IPS-NIHi11 (cell line): Measurements from ENCODE around the gene ST3GAL4.
A peak's percentile ranks its signal among the peaks of the same experiment; 100 is the strongest.

ENCODE experiments used
- DNase-seq: peaks from one replicate; pipeline ENCODE4 v3.0.0; 2012; ENCODE audit warnings: mixed read lengths, low spot score

The ST3GAL4 gene

DNA sequence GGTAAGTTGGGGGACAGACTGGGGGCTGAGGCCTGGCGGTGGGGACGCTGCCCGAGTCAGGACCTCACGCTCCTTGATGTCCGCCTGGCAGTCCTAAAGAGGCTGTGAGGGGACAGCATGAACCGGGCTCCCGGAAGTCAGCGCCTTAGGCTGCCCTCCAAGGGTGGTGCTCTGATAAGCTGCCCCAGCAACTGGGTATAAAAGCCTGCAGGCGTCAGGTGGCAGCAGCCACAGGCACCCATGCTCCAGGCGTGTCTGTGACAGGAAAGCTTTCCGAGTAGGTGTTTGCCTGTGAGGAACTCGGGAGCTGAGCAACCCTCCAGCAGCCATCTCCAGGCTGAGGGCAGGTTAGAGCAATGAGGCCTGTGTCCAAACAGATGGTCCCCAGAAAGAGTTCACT lies 53.0 kb downstream of the ST3GAL4 start:
- DNase-seq: no peak

DNA sequence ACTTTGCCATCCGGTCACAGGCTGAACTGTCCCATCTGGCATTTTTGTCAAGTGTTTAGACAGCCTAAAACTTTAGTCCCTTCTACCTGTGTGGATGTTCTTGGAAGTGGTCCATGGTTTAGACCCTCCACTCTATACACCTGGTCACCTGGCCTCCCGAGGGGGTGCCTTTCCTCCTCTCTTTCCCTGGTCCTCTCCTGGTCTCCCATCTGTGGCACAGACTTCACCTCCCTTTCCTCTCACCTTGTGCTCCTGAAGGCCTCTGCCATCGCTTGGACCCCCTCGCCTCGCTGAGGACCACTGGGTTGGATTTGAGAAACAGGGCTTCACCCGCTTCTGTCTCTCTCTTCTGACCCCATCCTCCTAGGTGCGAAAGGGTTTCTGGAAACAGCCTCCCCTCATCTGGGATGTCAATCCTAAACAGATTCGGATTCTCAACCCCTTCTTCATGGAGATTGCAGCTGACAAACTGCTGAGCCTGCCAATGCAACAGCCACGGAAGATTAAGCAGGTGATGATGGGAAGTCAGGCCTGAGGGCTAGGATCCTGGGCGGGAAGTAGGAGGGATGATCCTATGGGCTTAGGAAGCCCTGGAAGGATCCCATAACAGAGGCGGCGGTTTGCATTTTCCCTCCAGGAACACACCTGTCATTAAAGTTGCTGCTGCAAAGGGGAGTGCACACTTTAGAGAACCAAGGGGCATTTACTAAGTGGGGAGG lies 53.6 kb downstream of the ST3GAL4 start:
- no peak for DNase-seq

DNA sequence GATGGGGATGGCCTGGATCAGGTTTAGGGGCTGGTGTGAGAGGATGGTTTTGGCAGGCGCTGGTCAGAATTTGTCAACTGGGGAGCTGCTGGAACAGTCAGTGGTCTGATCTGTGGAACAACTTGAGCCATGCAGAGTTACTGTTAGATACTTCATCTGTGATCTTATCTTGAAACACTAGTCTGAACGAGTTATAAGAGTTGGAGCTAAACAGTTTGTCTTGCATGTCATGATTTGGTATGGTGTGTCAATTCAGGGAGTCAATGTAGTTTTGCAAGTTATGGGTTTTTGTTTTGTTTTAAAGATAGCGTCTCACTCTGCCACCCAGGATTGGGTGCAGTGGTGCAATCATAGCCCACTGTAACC lies 54.1 kb downstream of the ST3GAL4 start:
- no peak for DNase-seq

DNA sequence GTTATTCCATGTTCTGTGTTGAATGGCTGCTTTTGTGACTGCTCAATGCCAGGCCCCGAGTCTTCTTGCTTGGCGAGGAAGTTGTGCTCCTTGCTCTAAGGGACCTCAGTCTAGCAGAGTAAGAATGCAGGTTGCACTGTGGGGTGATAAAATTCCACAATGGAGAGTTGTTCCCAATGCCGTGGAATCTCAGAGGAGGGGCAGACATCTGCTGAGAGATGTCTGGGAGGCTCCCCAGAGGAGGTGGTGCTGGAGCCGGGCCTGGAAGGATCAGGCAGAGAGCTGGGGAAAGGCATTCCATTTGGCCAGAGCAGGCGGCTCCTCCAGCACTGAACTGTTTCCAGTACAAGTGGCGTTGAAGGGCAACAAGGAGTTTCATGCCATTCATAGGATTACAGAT lies 55.2 kb downstream of the ST3GAL4 start:
- DNase-seq: no peak

DNA sequence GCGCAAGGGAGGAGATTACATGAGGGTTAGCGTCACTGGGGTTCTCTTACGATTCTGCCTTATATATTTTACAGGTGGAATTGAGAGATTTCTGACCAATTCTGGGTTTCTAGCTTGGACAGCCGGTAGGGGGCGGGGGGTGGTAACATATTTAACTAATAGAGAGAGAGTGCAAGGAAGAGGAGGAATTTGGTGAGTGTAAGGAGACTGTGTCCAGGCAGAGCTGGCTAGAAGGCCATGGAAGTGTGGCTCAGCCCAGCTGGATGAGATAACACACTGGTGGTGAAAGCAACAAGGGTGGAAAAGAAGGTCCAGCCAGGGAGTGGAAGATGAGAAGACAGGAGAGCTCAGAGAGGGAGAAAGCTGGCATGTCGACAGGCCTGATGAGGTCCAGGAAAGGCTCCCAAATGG lies 56.5 kb downstream of the ST3GAL4 start:
- DNase-seq: no peak

DNA sequence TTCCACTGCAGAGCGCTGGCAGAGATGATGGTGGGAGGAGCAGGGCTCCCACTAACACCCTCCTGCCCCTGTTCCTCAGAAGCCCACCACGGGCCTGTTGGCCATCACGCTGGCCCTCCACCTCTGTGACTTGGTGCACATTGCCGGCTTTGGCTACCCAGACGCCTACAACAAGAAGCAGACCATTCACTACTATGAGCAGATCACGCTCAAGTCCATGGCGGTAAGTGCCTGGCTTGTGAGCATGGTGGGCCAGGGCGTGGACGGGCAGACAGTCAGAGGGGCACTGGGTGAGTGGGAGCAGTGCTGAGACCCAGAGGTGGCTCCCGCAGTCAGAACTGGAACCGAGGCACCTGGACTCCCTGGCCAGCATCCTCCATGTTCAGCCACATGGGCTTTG lies 57.9 kb downstream of the ST3GAL4 start:
- DNase-seq: no peak

DNA sequence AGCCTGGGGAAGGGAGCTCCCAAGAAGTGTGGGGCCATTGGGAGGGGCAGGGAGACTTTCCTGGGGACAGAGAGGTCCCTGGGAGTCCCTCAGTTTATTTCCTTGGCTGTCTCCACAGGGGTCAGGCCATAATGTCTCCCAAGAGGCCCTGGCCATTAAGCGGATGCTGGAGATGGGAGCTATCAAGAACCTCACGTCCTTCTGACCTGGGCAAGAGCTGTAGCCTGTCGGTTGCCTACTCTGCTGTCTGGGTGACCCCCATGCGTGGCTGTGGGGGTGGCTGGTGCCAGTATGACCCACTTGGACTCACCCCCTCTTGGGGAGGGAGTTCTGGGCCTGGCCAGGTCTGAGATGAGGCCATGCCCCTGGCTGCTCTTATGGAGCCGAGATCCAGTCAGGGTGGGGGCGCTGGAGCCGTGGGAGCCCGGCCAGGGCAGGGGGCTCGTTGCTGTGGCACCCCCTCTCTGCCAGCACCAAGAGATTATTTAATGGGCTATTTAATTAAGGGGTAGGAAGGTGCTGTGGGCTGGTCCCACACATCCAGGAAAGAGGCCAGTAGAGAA lies 58.4 kb downstream of the ST3GAL4 start:
- DNase-seq: no peak

DNA sequence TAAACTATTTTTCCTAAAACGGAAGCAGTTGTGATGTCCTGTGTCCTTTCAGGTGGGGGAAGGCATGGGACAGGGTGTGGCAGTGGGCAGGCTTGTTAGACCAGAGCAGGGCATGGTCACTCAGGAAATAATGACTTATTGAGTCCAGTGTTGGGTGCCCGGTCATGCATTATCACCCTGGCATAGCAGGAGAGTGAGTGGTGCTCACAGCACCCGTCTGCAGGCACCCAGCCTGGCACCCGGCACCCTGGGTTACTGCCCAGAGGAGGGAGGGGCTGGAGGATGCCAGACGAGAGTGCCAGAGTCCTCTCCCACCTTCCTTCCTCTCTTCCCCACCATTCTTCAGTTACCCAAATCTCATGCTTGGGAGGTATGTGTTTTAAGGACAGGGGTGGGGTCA lies 59.1 kb downstream of the ST3GAL4 start:
- DNase-seq: no peak

DNA sequence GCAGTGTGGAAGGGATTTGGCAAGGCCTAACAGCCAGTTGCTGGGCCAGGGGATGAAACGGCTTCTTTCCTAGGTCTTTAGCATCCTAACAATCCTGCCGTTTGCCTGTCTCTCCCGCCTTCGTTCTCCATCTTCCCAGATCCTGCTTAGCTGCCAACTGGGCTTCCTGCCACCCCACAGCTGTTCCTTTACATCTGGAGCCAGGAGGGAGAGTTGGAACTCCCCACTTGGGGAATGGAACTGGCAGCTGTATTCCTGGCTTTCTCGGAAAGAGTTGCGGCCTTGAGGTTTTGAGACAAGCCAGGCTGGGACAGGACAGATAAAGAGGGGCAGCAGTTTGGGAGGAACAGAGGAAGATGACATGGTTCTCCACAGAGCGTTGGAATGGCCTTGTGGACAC lies 59.6 kb downstream of the ST3GAL4 start:
- DNase-seq: no peak

DNA sequence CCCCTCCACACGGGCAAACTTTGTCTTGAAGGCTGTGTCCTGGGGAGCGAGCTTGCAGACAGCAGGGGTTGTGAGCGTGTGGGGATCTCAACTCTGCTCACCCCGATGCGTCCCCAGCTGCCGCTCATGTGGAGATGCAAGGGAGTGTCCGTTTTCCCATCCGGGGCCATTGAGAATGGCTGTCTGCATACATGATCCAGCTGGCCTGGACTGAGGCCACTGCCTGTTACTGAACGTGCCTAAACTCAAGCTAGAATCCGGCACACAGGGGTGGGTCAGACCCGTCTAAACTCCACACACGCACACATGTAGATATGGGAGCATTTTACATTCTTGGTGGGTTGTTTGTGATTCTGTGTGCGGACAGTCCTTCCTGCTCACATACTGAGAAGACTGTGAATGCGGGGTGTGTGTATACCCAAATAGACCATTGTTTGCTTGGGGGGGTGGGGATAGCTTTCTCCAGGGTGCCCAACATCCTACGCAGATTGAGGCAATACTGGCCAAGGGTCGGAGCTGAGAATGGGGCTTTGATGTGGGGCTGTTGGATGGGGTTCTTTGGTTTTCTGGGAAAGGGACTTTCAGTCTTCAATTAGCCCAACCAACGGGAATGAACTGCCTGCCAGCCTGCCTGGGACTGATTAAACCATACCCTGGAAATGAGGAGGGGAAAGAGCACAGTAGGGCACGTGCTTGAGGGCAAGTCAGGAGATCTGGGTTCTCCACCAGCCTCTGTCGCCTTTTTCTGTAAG lies 60.4 kb downstream of the ST3GAL4 start:
- no peak for DNase-seq

DNA sequence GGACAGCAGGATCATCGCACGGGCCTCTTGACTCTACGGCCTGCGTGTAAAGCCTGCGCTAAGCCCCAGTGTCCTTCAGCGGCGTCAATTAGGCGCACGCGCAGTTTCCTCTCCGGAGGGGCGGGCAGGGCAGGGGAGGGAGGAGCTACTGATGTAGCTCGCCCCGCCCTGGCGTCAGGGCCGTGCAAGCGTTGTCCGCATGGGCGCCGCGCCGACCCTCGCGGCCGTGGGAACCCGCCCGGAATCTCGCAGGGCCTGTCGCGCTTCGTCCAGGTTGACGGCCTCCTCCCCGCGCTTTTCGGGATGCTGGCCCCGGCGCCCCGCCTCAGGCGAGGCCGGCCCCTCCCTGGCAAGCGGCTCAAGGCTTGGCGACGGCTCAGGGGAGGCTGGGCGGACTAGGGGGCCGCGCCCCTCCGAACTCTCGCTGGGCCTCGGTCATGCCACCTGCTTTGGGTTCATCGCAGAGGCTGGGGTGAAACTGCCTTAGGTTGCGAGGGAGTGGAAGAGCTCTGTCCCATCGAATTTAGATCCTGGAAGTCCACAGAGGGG lies 61.1 kb downstream of the ST3GAL4 start:
- peak; percentile 98 for DNase-seq

DNA sequence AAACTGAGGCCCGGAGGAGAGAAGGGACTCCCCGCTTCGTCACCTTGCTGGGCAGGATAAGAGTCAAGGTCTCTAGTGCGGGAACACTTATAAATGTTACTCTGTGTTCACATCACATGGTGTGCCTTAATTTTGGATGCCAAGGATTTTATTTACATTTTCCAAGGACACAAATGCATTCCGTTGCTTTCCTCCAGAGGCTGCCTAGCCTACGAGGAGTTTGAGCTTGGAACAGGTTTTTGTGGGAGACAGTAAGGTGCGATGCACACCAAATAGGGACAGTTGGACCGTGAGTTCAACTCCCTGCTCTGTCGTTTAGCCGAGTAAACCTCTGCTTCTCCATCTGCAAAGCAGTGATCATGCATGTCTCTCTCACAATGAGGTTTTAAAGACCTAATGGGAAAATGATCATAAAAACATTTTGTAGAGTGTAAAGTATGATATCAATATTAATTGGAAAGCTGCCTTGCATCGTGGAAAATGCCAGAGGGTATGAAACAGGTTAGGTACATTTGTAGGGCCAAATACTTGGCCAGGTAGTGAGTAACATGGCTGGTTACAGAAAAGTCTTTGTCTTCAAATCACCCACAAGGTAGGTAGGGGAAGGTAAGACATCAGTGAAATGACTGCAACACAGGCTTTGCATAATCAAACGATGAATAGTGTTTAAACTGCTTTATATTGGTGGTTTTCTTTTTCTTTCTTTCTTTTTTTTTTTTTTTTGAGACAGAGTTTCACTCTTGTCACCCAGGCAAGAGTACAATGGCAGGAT lies 61.8 kb downstream of the ST3GAL4 start:
- no peak for DNase-seq

DNA sequence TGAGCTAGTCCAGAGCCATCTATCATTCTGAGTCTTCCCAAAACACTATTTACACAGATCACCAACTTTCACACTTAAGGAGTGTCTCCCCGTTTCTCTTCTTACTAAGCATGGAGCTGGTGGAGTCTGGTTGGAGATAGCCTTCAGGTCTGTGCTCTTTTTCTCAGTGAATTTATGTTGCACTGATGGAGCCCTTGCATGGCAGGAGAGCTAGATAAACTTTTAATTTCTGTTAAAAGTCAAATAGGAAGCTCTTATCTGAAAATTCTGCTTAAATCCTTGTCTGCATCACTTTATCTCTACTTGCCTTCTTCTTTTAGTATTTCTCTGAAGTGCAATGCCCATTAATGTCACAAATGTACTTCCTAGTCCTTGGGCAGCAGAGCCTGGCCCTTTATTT lies 63.4 kb downstream of the ST3GAL4 start:
- no peak for DNase-seq

DNA sequence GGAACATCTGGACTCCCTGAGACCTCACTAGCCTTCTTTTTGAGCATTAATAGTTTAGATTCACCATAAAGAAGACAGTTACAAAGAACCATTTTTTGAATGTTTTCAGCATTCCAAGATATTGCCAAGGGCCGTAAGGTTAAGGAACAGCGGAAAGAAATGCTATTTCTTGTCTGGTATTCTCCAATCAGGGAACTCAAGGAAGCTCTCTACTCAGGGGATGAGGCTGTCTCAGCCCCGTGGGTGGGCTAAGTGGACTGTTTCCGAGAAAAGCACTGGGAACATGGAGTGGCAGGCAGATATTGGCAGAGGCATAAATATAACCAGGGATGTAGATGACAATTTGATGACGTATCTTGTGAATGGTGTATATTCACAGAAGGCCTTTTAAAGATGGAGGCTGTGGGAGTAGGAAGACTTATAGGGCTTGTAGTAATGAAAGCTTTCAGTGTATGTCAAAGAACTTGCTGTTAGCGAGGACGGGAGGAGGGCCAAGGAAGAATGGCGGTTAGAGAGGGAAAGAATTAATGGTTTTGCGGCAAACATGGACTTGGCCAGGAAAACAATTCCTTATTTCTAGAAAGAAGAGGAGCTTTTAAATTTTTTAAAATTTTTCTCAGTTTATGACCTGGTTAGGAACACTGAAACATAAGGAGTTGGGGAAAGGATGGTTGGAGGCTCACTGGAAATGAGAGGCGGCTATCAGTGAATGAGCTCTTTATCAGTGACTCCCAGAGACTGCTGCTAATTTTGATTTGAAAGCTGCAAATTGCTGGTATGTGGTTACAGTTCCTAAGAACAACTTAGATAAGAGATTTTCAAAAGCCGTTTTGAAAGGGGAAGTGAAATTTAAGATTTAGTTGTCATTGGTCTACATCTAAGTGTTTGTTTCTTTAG lies 64.6 kb downstream of the ST3GAL4 start:
- DNase-seq: no peak

DNA sequence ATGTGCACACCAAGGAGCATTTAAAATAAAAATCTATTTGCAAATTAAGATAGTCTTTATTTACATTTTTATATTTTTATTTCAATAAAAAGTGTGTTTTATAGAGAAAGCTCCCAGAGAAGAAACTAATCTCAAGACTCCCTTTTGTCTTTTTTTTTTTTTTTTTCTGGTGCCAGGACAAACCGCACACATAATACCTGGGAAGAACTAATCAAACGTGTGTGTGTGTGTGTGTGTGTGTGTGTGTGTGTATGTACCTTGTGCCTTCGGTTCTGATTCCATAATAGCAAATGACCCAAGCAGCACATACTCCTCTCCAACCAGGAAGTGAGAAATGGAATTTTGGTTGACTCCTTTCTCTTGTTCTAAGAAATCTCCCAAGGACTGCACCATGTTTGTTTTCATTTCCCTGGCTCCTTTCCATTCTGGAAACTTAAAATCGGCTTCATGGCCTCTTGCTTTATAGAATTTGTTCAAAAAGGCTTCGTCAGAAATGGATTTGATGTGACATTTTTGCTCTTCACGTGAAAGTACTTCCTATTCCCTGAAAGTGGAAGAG lies 65.3 kb downstream of the ST3GAL4 start:
- DNase-seq: no peak

DNA sequence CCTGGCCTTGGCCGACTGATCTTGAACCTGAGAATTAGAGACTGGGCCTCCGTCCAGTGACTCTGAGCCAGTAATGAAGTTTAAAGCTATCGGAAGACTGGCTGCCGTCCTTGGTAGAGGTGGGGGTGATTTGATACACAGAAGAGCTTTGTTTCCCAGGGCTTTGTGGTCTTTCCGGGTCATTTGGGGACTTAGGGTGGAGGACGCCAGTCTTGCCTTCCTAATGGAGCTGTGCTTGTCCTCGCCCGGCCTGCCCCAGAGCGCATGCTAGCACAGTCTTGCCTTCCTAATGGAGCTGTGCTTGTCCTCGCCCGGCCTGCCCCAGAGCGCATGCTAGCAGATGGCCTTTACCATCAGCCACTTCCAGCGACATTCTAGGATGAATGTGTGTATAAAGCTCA lies 65.8 kb downstream of the ST3GAL4 start:
- no peak for DNase-seq

DNA sequence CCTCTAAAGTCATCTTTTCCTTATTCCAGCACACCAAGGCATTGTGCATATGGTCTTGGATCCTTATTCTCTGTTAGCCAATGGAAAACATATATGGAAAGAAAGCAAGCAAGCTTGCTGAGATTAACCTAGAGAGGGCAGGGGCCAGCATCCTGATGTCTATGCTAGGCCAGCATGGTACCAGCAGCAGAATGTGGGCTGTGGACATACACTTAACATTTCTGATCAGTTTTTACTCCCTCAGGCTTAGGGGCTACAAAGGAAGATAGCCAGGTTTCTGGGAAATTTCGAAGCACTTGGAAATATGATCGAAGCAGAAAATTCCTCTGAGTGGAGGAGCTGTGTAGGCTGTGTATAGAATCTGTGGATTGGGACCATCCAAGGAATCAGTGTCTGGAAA lies 67.0 kb downstream of the ST3GAL4 start:
- no peak for DNase-seq

DNA sequence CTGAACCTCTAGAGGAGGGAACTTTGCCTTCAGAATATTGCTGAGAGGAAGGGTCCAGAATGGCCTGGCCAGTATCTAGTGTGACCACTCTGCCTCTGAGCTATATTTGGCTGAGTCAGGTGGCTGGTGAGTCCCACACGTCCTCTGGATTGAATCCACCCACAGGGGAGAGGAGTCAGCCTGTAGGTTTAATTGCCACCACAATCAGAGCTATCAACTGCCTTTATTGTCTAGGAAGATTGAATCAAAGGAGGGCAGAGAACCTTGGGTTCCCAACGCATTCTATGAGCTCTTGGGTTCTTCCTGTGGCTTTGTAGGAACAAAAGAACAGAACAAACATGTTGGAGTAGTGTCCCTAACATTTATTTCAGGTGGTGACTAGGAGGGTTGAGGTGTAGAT lies 67.7 kb downstream of the ST3GAL4 start:
- no peak for DNase-seq

DNA sequence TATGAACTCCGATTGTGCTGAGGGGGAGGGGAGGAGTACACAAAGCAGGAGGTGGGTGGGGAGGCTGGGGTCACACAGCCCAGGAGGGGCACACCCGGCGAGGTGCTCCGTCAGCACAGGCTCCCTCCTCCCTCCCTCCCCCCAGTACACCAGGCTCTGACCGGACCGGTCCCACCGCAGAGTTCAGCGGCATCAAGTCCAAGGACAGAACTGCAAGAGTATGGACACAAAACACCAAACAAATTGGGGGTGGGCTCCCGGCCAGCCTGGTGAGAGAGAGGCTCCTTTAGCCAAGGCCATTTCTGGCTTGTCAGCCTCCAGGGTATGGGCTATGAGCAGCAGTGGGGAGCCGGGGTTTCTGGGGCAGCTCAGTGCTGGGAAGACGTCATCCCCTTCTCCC lies 68.3 kb downstream of the ST3GAL4 start:
- no peak for DNase-seq

DNA sequence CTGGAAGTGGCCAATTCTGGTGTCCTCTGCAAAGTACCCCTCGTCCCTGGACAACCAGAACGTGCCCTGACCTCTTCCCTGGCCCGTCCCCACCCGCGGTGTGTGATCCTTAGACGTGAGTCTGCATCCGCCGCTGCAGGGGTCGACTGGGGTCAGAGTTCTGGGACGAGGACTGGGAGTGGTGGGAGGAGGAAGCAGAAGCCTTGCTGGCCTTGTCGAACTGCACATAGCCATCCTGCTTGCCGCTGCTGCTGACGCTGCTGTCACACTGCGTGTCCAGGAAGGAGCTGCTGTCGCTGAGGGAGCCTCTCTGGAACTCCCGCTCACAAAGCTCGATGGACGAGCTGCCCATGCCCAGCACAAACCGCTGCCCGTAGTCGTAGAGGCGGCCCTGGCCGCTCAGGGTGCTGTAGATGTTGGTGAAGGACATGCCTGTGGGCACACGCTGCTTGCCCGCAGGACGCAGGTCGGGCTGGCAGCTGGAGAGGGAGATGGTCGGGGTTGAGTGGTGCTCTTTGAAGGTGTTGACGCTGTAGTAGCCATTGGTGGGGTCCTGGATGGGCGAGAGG lies 69.1 kb downstream of the ST3GAL4 start:
- no peak for DNase-seq

DNA sequence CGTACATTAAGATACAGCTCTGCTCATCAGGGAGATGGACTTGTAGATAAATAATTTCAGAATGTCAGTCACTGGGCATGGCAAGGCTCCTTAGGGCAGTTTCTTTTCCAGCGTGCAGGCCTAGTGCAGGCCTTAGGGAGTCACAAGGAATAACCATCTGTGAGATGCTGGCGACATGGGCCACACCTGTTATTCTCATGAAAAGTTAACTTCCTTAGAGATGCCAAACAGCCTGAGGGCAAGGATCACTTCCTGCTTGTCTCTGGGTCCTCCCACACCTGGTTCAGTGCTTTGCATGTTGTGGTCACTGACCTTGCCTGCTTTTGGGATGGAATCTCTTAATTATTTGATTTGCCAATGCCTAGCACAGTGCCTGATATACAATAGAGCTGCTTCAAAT lies 70.6 kb downstream of the ST3GAL4 start:
- DNase-seq: no peak
